ENCODE data around the gene OR2M4. TPM values are rescaled to one million over a fixed set of nuclear protein-coding genes. Genes with fewer than 3 reads are reported as not detected.
"Not testable (repeated sequence)": the region's sequence is repeated elsewhere in the genome, so short reads cannot be mapped to it uniquely, and the experiment has no call there.

The OR2M4 gene
- polyA plus RNA-seq, 1 donor from 2014 or later = not detected

DNA sequence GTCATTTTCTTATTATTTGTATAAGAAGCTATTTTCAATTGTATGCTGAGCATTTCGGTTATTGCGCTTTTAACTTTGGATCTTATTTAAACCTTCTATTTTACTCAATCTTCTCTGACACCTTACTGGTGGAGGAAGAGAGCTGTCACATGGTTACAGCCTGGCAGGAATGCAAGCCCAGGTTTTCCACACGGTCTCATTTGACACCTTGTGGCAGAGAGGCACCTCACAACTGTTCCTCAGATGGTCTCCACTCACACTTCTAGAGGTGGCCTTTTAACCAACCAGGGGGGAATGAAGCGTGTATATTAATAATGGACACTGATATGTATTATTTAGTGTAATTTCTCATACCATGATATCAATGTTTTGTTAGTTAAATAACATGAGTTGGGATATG, 37.0 kb downstream of the OR2M4 start:
- no peak overlapping the region for H3K27ac ChIP-seq (ENCODE audit: low read length)
- TF ChIP-seq TAF1 (IDR thresholded peaks at IDR 0.05; ENCODE audit: low read depth) (no peak), POLR2AphosphoS5 (IDR thresholded peaks at IDR 0.05) (no peak), EZH2 (IDR thresholded peaks at IDR 0.05; ENCODE audit: borderline replicate concordance, insufficient read depth, low read length, poor library complexity, severe bottlenecking) (no peak), RAD21 (conservative IDR thresholded peaks at IDR 0.05) (no peak), SMC3 (conservative IDR thresholded peaks at IDR 0.05; ENCODE audit: poor library complexity) (no peak), MXI1 (conservative IDR thresholded peaks at IDR 0.05; ENCODE audit: poor library complexity, severe bottlenecking) (no peak), EP300 (conservative IDR thresholded peaks at IDR 0.05; ENCODE audit: poor library complexity, severe bottlenecking) (no peak)
- TF ChIP-seq, protein P1, sequence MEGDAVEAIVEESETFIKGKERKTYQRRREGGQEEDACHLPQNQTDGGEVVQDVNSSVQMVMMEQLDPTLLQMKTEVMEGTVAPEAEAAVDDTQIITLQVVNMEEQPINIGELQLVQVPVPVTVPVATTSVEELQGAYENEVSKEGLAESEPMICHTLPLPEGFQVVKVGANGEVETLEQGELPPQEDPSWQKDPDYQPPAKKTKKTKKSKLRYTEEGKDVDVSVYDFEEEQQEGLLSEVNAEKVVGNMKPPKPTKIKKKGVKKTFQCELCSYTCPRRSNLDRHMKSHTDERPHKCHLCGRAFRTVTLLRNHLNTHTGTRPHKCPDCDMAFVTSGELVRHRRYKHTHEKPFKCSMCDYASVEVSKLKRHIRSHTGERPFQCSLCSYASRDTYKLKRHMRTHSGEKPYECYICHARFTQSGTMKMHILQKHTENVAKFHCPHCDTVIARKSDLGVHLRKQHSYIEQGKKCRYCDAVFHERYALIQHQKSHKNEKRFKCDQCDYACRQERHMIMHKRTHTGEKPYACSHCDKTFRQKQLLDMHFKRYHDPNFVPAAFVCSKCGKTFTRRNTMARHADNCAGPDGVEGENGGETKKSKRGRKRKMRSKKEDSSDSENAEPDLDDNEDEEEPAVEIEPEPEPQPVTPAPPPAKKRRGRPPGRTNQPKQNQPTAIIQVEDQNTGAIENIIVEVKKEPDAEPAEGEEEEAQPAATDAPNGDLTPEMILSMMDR (IDR thresholded peaks at IDR 0.05; ENCODE audit: poor library complexity, severe bottlenecking) = no peak
- TF ChIP-seq, protein P2, sequence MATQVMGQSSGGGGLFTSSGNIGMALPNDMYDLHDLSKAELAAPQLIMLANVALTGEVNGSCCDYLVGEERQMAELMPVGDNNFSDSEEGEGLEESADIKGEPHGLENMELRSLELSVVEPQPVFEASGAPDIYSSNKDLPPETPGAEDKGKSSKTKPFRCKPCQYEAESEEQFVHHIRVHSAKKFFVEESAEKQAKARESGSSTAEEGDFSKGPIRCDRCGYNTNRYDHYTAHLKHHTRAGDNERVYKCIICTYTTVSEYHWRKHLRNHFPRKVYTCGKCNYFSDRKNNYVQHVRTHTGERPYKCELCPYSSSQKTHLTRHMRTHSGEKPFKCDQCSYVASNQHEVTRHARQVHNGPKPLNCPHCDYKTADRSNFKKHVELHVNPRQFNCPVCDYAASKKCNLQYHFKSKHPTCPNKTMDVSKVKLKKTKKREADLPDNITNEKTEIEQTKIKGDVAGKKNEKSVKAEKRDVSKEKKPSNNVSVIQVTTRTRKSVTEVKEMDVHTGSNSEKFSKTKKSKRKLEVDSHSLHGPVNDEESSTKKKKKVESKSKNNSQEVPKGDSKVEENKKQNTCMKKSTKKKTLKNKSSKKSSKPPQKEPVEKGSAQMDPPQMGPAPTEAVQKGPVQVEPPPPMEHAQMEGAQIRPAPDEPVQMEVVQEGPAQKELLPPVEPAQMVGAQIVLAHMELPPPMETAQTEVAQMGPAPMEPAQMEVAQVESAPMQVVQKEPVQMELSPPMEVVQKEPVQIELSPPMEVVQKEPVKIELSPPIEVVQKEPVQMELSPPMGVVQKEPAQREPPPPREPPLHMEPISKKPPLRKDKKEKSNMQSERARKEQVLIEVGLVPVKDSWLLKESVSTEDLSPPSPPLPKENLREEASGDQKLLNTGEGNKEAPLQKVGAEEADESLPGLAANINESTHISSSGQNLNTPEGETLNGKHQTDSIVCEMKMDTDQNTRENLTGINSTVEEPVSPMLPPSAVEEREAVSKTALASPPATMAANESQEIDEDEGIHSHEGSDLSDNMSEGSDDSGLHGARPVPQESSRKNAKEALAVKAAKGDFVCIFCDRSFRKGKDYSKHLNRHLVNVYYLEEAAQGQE (IDR thresholded peaks at IDR 0.05; ENCODE audit: borderline replicate concordance) = no peak
- H2AFZ ChIP-seq (ENCODE audit: low read depth, low read length) = no peak overlapping the region
- no peak overlapping the region for H3K4me3 ChIP-seq (ENCODE audit: low read length)
- no peaks in the 10 kb centered on the region for H3F3A ChIP-seq (ENCODE audit: insufficient read depth, low read length, poor library complexity, severe bottlenecking)
- H3K4me2 ChIP-seq (ENCODE audit: low read length) = no peak overlapping the region
- no peaks in the 10 kb centered on the region for H3K9me3 ChIP-seq (ENCODE audit: low read length)
- H3K79me2 ChIP-seq (replicated peaks; ENCODE audit: insufficient read depth, low read length) = no peaks in the 10 kb centered on the region
- no peaks in the 10 kb centered on the region for H3K36me3 ChIP-seq (ENCODE audit: insufficient read depth, low read length)
- H3K27me3 ChIP-seq (ENCODE audit: insufficient read depth, low read depth, low read length) = no peaks in the 10 kb centered on the region
- H3K9ac ChIP-seq (ENCODE audit: low read length) = no peak overlapping the region
- H4K20me1 ChIP-seq (ENCODE audit: insufficient read depth) = no peaks in the 10 kb centered on the region
- H3K9me2 ChIP-seq (ENCODE audit: insufficient read depth, low read length) = no peaks in the 10 kb centered on the region

DNA sequence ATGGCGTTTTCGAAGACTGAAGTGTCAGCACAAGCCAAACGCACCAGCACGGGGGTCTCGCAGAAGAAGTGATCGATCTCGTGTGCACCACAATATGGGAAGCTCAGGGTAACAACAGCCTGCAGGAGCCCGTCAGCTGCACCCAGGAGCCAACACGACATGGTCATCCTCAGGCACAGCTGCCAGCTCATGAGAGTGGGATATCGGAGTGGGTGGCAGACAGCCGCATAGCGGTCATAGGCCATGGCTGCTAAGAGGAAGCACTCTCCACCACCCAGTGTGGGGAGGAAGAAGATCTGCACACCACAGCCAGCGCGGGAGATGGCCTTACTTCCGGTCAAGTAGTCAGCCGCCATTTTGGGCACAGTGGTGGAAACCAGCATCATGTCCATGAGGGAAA, 42.0 kb downstream of the OR2M4 start:
- not testable (repeated sequence) for H3K9ac ChIP-seq (ENCODE audit: low read length); H3K27me3 ChIP-seq (ENCODE audit: insufficient read depth, low read depth, low read length); H3K36me3 ChIP-seq (ENCODE audit: insufficient read depth, low read length); H3K27ac ChIP-seq (ENCODE audit: low read length); H3K9me2 ChIP-seq (ENCODE audit: insufficient read depth, low read length); H3K4me2 ChIP-seq (ENCODE audit: low read length); H2AFZ ChIP-seq (ENCODE audit: low read depth, low read length); H3K9me3 ChIP-seq (ENCODE audit: low read length); H3F3A ChIP-seq (ENCODE audit: insufficient read depth, low read length, poor library complexity, severe bottlenecking); H3K79me2 ChIP-seq (replicated peaks; ENCODE audit: insufficient read depth, low read length); H4K20me1 ChIP-seq (ENCODE audit: insufficient read depth); H3K4me3 ChIP-seq (ENCODE audit: low read length)

DNA sequence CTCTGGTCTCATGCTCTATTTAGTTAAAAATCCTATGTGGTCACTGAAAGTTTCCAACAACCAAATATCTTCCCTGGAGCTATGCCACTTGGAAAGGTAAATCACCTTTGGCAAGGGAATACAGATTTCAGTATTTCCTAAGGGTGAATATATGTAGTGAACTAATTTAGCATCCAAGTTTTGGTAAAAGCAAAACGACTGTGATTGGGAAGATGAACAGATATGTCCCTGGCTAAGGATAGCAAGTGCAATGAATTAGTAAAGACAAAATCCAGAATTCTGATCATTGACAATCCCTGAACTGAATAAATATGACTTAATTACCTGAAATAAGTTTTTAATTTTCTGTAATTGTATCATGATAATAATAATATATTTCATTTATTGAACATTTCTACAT, 46.7 kb downstream of the OR2M4 start, which contains the start of gene OR2T33:
Gene OR2T33, minus strand, starts transcription at position 101 of the 400 bp plus-strand sequence. CDS start 4,162 bp downstream, outside the sequence.
- no peaks in the 10 kb centered on the region for H3K27me3 ChIP-seq (ENCODE audit: insufficient read depth, low read depth, low read length)
- TF ChIP-seq EZH2 (IDR thresholded peaks at IDR 0.05; ENCODE audit: borderline replicate concordance, insufficient read depth, low read length, poor library complexity, severe bottlenecking) = no peak
- no peak for TF ChIP-seq RAD21 (conservative IDR thresholded peaks at IDR 0.05)
- TF ChIP-seq TAF1 (IDR thresholded peaks at IDR 0.05; ENCODE audit: low read depth) = no peak
- no peak for TF ChIP-seq EP300 (conservative IDR thresholded peaks at IDR 0.05; ENCODE audit: poor library complexity, severe bottlenecking)
- TF ChIP-seq, protein P1 (IDR thresholded peaks at IDR 0.05; ENCODE audit: poor library complexity, severe bottlenecking) = no peak
- TF ChIP-seq, protein P2 (IDR thresholded peaks at IDR 0.05; ENCODE audit: borderline replicate concordance) = no peak
- TF ChIP-seq SMC3 (conservative IDR thresholded peaks at IDR 0.05; ENCODE audit: poor library complexity) = no peak
- no peak for TF ChIP-seq POLR2AphosphoS5 (IDR thresholded peaks at IDR 0.05)
- no peak for TF ChIP-seq MXI1 (conservative IDR thresholded peaks at IDR 0.05; ENCODE audit: poor library complexity, severe bottlenecking)
- peaks cover 6% of the 10 kb centered on the region for H3K9me3 ChIP-seq (ENCODE audit: low read length)
- no peaks in the 10 kb centered on the region for H4K20me1 ChIP-seq (ENCODE audit: insufficient read depth)
- H3K27ac ChIP-seq (ENCODE audit: low read length) = no peak within 1 kb of the TSS
- H3K9me2 ChIP-seq (ENCODE audit: insufficient read depth, low read length) = no peaks in the 10 kb centered on the region
- H2AFZ ChIP-seq (ENCODE audit: low read depth, low read length) = no peak within 1 kb of the TSS
- H3K4me3 ChIP-seq (ENCODE audit: low read length) = no peak within 1 kb of the TSS
- H3F3A ChIP-seq (ENCODE audit: insufficient read depth, low read length, poor library complexity, severe bottlenecking) = no peaks in the 10 kb centered on the region
- H3K79me2 ChIP-seq (replicated peaks; ENCODE audit: insufficient read depth, low read length) = no peaks in the 10 kb centered on the region
- no peak within 1 kb of the TSS for H3K9ac ChIP-seq (ENCODE audit: low read length)
- no peaks in the 10 kb centered on the region for H3K36me3 ChIP-seq (ENCODE audit: insufficient read depth, low read length)
- H3K4me2 ChIP-seq (ENCODE audit: low read length) = no peak within 1 kb of the TSS

All from neural cell (in vitro differentiated cells).